ENCODE results near the gene CD200R1L. TPM values are rescaled to one million over a fixed set of nuclear protein-coding genes. Genes with fewer than 3 reads are reported as not detected.
A peak's percentile ranks its signal among the peaks of the same experiment; 100 is the strongest.

CD200R1L gene
- total and polyA plus RNA-seq, 2 experiments from 2014 or later = not detected

DNA sequence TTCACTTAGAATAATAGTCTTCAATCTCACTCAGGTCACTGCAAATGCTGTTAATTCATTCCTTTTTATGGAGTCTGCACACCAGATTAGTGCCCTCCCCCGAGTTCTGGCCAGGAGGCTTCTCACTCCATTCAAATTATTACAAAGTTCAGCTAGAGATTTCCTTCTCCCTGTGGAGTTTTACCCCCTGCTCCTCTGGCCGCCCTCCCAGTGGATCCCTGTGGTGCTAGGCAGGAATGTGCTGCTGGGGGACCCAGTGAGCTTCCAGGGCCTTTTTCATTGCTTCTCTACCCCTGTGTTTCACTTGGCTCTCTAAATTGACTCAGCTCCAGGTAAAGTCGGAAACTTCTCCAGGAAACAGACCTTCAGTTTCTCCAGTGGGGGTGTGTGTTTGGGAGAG, 42.7 kb upstream of the CD200R1L start:
- Mint-ChIP-seq H3K36me3 (ENCODE audit: low read depth) (peaks cover 7% of the 10 kb centered on the region; the same call in 2 of the 3 replicates), H3K9me3 (peaks cover 6% of the 10 kb centered on the region; the same call in 2 of the 3 replicates), H3K4me3 (no peak overlapping the region), H3K27me3 (ENCODE audit: insufficient read depth, low read depth, poor library complexity) (peaks cover 1% of the 10 kb centered on the region), H3K4me1 (peaks cover 21% of the 10 kb centered on the region), H3K27ac (no peak overlapping the region; the same call in 1 of the 2 replicates)
- Histone ChIP-seq H3K36me3 (ENCODE audit: insufficient read depth) (no peaks in the 10 kb centered on the region), H2AFZ (peak overlapping the region; percentile 72), H3K9me2 (ENCODE audit: insufficient read depth) (no peaks in the 10 kb centered on the region; the same call in 1 of the 2 replicates), H3K4me1 (ENCODE audit: insufficient read depth) (peaks cover 13% of the 10 kb centered on the region; the same call in 1 of the 2 replicates), H3K4me2 (peak overlapping the region; percentile 35; the same call in 1 of the 2 replicates), H3K27ac (ENCODE audit: low read depth) (no peak overlapping the region), H3K79me2 (replicated peaks; ENCODE audit: insufficient read depth) (no peaks in the 10 kb centered on the region), H4K20me1 (replicated peaks; ENCODE audit: insufficient read depth) (no peaks in the 10 kb centered on the region), H3K27me3 (ENCODE audit: insufficient read depth) (no peaks in the 10 kb centered on the region), H3F3A (replicated peaks; ENCODE audit: low read depth) (no peaks in the 10 kb centered on the region), H3K4me3 (no peak overlapping the region)
- ATAC-seq (peak; percentile 73; the same call in 2 of the 3 replicates), DNase-seq (ENCODE audit: low spot score) (no peak)
- TF ChIP-seq POLR2AphosphoS5 (IDR thresholded peaks at IDR 0.05; ENCODE audit: low read depth) (no peak), NANOG (IDR thresholded peaks at IDR 0.05; ENCODE audit: borderline replicate concordance) (no peak), ZNF114 (CRISPR knock-in tag; IDR thresholded peaks at IDR 0.05) (no peak), EZH2 (IDR thresholded peaks at IDR 0.05; ENCODE audit: low read depth, unreplicated experiment) (no peak), JUNB (IDR thresholded peaks at IDR 0.05; ENCODE audit: unreplicated experiment) (no peak)
- TF ChIP-seq, protein P1, sequence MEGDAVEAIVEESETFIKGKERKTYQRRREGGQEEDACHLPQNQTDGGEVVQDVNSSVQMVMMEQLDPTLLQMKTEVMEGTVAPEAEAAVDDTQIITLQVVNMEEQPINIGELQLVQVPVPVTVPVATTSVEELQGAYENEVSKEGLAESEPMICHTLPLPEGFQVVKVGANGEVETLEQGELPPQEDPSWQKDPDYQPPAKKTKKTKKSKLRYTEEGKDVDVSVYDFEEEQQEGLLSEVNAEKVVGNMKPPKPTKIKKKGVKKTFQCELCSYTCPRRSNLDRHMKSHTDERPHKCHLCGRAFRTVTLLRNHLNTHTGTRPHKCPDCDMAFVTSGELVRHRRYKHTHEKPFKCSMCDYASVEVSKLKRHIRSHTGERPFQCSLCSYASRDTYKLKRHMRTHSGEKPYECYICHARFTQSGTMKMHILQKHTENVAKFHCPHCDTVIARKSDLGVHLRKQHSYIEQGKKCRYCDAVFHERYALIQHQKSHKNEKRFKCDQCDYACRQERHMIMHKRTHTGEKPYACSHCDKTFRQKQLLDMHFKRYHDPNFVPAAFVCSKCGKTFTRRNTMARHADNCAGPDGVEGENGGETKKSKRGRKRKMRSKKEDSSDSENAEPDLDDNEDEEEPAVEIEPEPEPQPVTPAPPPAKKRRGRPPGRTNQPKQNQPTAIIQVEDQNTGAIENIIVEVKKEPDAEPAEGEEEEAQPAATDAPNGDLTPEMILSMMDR (conservative IDR thresholded peaks at IDR 0.05; ENCODE audit: low read depth in 2 of 2) = no peak

DNA sequence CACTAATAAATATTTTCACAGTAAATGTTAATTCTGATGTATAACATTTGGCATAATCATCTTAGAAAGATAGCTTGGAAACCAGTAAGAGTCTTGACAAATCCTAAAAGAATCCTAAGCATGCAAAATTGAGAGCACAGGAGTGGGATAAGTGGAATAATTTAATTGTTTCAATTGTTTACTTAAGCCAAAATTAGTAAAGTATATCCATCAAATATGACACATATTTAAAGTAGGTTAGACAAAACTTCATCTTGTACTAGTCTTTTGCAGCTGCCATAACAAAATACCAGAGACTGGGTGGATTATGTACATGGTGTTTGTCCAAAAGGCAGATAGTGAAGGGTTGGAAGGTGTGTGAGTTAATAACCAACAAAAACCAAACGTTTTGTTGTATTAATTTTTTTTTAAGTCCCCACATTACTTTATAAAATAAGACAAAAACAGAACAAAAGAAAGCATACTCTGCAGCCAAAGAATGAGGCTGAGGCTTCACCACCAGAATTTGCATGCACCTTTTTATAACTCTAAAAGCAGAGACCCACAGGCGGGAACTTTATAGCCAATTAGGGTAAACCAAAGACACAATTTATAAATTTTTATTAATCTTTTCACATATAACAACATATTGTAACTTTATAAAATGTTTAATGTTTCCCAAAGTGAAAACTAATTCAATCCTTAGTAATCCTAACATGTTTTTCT, 41.9 kb upstream of the CD200R1L start:
- DNase-seq (ENCODE audit: low spot score) = no peak
- Histone ChIP-seq H2AFZ (no peak overlapping the region), H3K4me2 (no peak overlapping the region), H3K27me3 (ENCODE audit: insufficient read depth) (no peaks in the 10 kb centered on the region), H3F3A (replicated peaks; ENCODE audit: low read depth) (no peaks in the 10 kb centered on the region), H3K36me3 (ENCODE audit: insufficient read depth) (no peaks in the 10 kb centered on the region), H3K4me1 (ENCODE audit: insufficient read depth) (peaks cover 8% of the 10 kb centered on the region; the same call in 1 of the 2 replicates), H3K9me2 (ENCODE audit: insufficient read depth) (no peaks in the 10 kb centered on the region; the same call in 1 of the 2 replicates), H3K27ac (ENCODE audit: low read depth) (no peak overlapping the region), H3K4me3 (no peak overlapping the region), H3K79me2 (replicated peaks; ENCODE audit: insufficient read depth) (no peaks in the 10 kb centered on the region), H4K20me1 (replicated peaks; ENCODE audit: insufficient read depth) (no peaks in the 10 kb centered on the region)
- Mint-ChIP-seq H3K4me1 (peaks cover 13% of the 10 kb centered on the region), H3K36me3 (ENCODE audit: low read depth) (peaks cover 7% of the 10 kb centered on the region; the same call in 2 of the 3 replicates), H3K4me3 (no peak overlapping the region), H3K27ac (no peak overlapping the region), H3K27me3 (ENCODE audit: insufficient read depth, low read depth, poor library complexity) (peaks cover 1% of the 10 kb centered on the region), H3K9me3 (peaks cover 6% of the 10 kb centered on the region; the same call in 2 of the 3 replicates)
- no peak for ATAC-seq
- TF ChIP-seq, protein P2, sequence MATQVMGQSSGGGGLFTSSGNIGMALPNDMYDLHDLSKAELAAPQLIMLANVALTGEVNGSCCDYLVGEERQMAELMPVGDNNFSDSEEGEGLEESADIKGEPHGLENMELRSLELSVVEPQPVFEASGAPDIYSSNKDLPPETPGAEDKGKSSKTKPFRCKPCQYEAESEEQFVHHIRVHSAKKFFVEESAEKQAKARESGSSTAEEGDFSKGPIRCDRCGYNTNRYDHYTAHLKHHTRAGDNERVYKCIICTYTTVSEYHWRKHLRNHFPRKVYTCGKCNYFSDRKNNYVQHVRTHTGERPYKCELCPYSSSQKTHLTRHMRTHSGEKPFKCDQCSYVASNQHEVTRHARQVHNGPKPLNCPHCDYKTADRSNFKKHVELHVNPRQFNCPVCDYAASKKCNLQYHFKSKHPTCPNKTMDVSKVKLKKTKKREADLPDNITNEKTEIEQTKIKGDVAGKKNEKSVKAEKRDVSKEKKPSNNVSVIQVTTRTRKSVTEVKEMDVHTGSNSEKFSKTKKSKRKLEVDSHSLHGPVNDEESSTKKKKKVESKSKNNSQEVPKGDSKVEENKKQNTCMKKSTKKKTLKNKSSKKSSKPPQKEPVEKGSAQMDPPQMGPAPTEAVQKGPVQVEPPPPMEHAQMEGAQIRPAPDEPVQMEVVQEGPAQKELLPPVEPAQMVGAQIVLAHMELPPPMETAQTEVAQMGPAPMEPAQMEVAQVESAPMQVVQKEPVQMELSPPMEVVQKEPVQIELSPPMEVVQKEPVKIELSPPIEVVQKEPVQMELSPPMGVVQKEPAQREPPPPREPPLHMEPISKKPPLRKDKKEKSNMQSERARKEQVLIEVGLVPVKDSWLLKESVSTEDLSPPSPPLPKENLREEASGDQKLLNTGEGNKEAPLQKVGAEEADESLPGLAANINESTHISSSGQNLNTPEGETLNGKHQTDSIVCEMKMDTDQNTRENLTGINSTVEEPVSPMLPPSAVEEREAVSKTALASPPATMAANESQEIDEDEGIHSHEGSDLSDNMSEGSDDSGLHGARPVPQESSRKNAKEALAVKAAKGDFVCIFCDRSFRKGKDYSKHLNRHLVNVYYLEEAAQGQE (IDR thresholded peaks at IDR 0.05; ENCODE audit: unreplicated experiment) = no peak
- TF ChIP-seq JUNB (IDR thresholded peaks at IDR 0.05; ENCODE audit: unreplicated experiment) (no peak), ZNF114 (CRISPR knock-in tag; IDR thresholded peaks at IDR 0.05) (no peak), ZNF331 (CRISPR knock-in tag; IDR thresholded peaks at IDR 0.05; ENCODE audit: low read depth) (no peak), STAT1 (IDR thresholded peaks at IDR 0.05; ENCODE audit: unreplicated experiment) (no peak), POLR2AphosphoS5 (IDR thresholded peaks at IDR 0.05; ENCODE audit: low read depth) (no peak), CREB1 (CRISPR knock-in tag; IDR thresholded peaks at IDR 0.05; ENCODE audit: low read depth) (no peak)
- TF ChIP-seq, protein P3, sequence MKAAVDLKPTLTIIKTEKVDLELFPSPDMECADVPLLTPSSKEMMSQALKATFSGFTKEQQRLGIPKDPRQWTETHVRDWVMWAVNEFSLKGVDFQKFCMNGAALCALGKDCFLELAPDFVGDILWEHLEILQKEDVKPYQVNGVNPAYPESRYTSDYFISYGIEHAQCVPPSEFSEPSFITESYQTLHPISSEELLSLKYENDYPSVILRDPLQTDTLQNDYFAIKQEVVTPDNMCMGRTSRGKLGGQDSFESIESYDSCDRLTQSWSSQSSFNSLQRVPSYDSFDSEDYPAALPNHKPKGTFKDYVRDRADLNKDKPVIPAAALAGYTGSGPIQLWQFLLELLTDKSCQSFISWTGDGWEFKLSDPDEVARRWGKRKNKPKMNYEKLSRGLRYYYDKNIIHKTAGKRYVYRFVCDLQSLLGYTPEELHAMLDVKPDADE (IDR thresholded peaks at IDR 0.05) = no peak
